ENCODE results near the gene BRD3OS. TPM values are rescaled to one million over a fixed set of nuclear protein-coding genes. Genes with fewer than 3 reads are reported as not detected.

The BRD3OS gene
- polyA plus RNA-seq, 3 donors = 22.4 to 22.8 (median 22.6) TPM

- no peak for DNase-seq (ENCODE audit: low read depth in 3 of 3, low spot score in 2 of 3)
Observed at GRCh38 chr9:134048582-134048968, 23.3 kb downstream of the BRD3OS start.

GRCh38 chr9:134049236-134049635 lies 24.0 kb downstream of the BRD3OS start:
- no peak for DNase-seq (ENCODE audit: low read depth in 3 of 3, low spot score in 2 of 3)

GRCh38 chr9:134049772-134050588 lies 24.7 kb downstream of the BRD3OS start:
- DNase-seq (ENCODE audit: low read depth in 3 of 3, low spot score in 2 of 3) = no peak

GRCh38 chr9:134050726-134051125 lies 25.4 kb downstream of the BRD3OS start:
- no peak for DNase-seq (ENCODE audit: low read depth in 3 of 3, low spot score in 2 of 3)

- no peak for DNase-seq (ENCODE audit: low read depth in 3 of 3, low spot score in 2 of 3)
Observed at GRCh38 chr9:134051319-134051718, 26.0 kb downstream of the BRD3OS start.

- no peak for DNase-seq (ENCODE audit: low read depth in 3 of 3, low spot score in 2 of 3)
Observed at GRCh38 chr9:134052491-134052890, 27.2 kb downstream of the BRD3OS start.

GRCh38 chr9:134052941-134053340 lies 27.7 kb downstream of the BRD3OS start:
- no peak for DNase-seq (ENCODE audit: low read depth in 3 of 3, low spot score in 2 of 3)

GRCh38 chr9:134053401-134053871 lies 28.2 kb downstream of the BRD3OS start:
- DNase-seq (ENCODE audit: low read depth in 3 of 3, low spot score in 2 of 3) = no peak

GRCh38 chr9:134053941-134054761 lies 28.9 kb downstream of the BRD3OS start:
- DNase-seq (ENCODE audit: low read depth in 3 of 3, low spot score in 2 of 3) = no peak

- no peak for DNase-seq (ENCODE audit: low read depth in 3 of 3, low spot score in 2 of 3)
Observed at GRCh38 chr9:134054891-134055811, 29.9 kb downstream of the BRD3OS start.

- DNase-seq (ENCODE audit: low read depth in 3 of 3, low spot score in 2 of 3) = no peak
Observed at GRCh38 chr9:134055981-134056461, 30.7 kb downstream of the BRD3OS start.

- no peak for DNase-seq (ENCODE audit: low read depth in 3 of 3, low spot score in 2 of 3)
Observed at GRCh38 chr9:134056483-134057306, 31.4 kb downstream of the BRD3OS start.

- no peak for DNase-seq (ENCODE audit: low read depth in 3 of 3, low spot score in 2 of 3)
Observed at GRCh38 chr9:134057307-134057657, 32.0 kb downstream of the BRD3OS start.

- DNase-seq (ENCODE audit: low read depth in 3 of 3, low spot score in 2 of 3) = no peak
Observed at GRCh38 chr9:134057751-134058701, 32.7 kb downstream of the BRD3OS start.

GRCh38 chr9:134058716-134059115 lies 33.4 kb downstream of the BRD3OS start:
- no peak for DNase-seq (ENCODE audit: low read depth in 3 of 3, low spot score in 2 of 3)

GRCh38 chr9:134059188-134059641 lies 33.9 kb downstream of the BRD3OS start:
- no peak for DNase-seq (ENCODE audit: low read depth in 3 of 3, low spot score in 2 of 3)

GRCh38 chr9:134059661-134060395 lies 34.5 kb downstream of the BRD3OS start:
- DNase-seq (ENCODE audit: low read depth in 3 of 3, low spot score in 2 of 3) = no peak

GRCh38 chr9:134060546-134060945 lies 35.3 kb downstream of the BRD3OS start:
- DNase-seq (ENCODE audit: low read depth in 3 of 3, low spot score in 2 of 3) = no peak

All from right renal cortex interstitium (tissue), 3 donors.